Placental pericyte (primary cell): ENCODE data around the gene SLC22A14. TPM values are rescaled to one million over a fixed set of nuclear protein-coding genes. Genes with fewer than 3 reads are reported as not detected.

ENCODE experiments used
- small RNA-seq: library from RNA; depleted of rRNA; stranded (forward); fragments of <200 nt; gene quantifications from one replicate; pipeline ENCODE3, GENCODE V24; 2012; ENCODE audit warnings: low replicate concordance
- total RNA-seq: library from RNA; depleted of rRNA; stranded (reverse); fragments of >200 nt; gene quantifications from 2 replicates; pipeline ENCODE4 v1.2.3, GENCODE V29; 2012

Gene SLC22A14
- under 0.01 and 0.14 TPM in 2 replicates for total RNA-seq

GRCh38 chr3:38281895-38282686 is at the start of gene SLC22A14:
SLC22A14 (plus strand) TSS chr3:38282294; CDS start chr3:38306027, 23,733 bp downstream.

GRCh38 chr3:38265604-38266307 is 16.3 kb upstream of the SLC22A14 start, which contains the start of gene SLC22A13:
SLC22A13 (plus strand) TSS chr3:38265812; CDS start chr3:38265861, 49 bp downstream.

GRCh38 chr3:38346587-38347410 is 64.7 kb downstream of the SLC22A14 start, which contains the start of gene XYLB:
XYLB (plus strand) TSS chr3:38346785; CDS start chr3:38346869, 84 bp downstream.

Small RNAs within 50 kb of the gene (small RNA-seq; reads per million reads assigned to genes)
- not detected for gene RNU6-235P

Other genes with a start within 250 kb of the SLC22A14 start
- gene DLEC1, start 243.1 kb upstream of the SLC22A14 start, total RNA-seq, result under 0.01 TPM in 1 of 2 replicates, not detected in the other
- gene ACAA1, start 145.2 kb upstream of the SLC22A14 start, total RNA-seq, result 19.0 and 20.6 TPM in 2 replicates
- gene MYD88, start 143.6 kb upstream of the SLC22A14 start, total RNA-seq, result 9.8 and 19.5 TPM in 2 replicates
- 33.0 and 62.9 TPM in 2 replicates for gene OXSR1, start 116.8 kb upstream of the SLC22A14 start, total RNA-seq
- 0.43 and 0.44 TPM in 2 replicates for gene SLC22A13, start 16.5 kb upstream of the SLC22A14 start, total RNA-seq
- 4.3 and 5.5 TPM in 2 replicates for gene XYLB, start 64.5 kb downstream of the SLC22A14 start, total RNA-seq
- 3.7 and 4.8 TPM in 2 replicates for gene ACVR2B, start 171.6 kb downstream of the SLC22A14 start, total RNA-seq
- gene EXOG, start 214.0 kb downstream of the SLC22A14 start, total RNA-seq, result 7.0 and 12.6 TPM in 2 replicates